ENCODE data around the gene RANGAP1.

DNA sequence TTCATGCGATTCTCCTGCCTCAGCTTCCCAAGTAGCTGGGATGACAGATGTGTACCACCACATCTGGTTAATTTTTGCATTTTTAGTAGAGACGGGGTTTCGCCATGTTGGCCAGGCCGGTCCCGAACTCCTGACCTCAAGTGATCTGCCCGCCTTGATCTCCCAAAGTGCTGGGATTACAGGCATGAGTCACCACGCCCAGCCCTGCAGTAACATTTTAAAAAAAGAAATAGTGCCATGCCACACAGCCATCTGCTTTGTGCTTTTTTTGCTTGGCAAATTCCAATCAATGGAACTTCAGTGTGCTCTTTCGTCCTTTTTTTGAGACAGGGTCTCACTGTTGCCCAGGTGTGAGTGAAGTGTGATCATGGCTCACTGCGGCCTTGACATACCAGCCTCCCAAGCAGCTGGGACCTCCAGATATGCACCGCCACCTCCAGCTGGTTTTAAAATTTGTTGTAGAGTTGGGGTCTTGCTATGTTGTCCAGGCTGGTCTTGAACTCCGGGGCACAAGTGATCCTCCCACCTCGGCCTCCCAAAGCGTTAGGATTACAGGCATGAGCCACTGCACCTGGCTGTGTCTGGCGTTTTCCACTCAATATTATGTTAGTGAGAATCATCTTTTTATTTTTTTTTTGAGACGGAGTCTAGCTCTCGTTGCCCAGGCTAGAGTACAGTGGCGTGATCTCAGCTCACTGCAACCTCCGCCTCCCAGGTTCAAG, 43.4 kb downstream of the RANGAP1 start:
- TF ChIP-seq CTCF (conservative IDR thresholded peaks at IDR 0.05; ENCODE audit: low read depth, low read length) (no peak), SMC3 (IDR thresholded peaks at IDR 0.05; ENCODE audit: low read depth, low read length) (no peak), CEBPB (IDR thresholded peaks at IDR 0.05; ENCODE audit: low read depth, low read length) (no peak), RCOR1 (IDR thresholded peaks at IDR 0.05; ENCODE audit: insufficient replicate concordance, low read length) (no peak), POLR2A (IDR thresholded peaks at IDR 0.05; ENCODE audit: low read depth, low read length) (no peak), NFE2L2 (IDR thresholded peaks at IDR 0.05; ENCODE audit: low read depth, low read length) (no peak), ELK1 (IDR thresholded peaks at IDR 0.05; ENCODE audit: borderline replicate concordance, low read depth, low read length) (no peak), BHLHE40 (IDR thresholded peaks at IDR 0.05; ENCODE audit: low read depth, low read length) (no peak), RAD21 (IDR thresholded peaks at IDR 0.05; ENCODE audit: low read length) (no peak), RFX5 (IDR thresholded peaks at IDR 0.05; ENCODE audit: low read depth, low read length) (no peak), CHD1 (IDR thresholded peaks at IDR 0.05; ENCODE audit: low read depth, low read length) (no peak), MAZ (IDR thresholded peaks at IDR 0.05; ENCODE audit: borderline replicate concordance, low read depth, low read length) (no peak), FOS (IDR thresholded peaks at IDR 0.05; ENCODE audit: low read depth, low read length) (no peak)
- TF ChIP-seq, protein P1, sequence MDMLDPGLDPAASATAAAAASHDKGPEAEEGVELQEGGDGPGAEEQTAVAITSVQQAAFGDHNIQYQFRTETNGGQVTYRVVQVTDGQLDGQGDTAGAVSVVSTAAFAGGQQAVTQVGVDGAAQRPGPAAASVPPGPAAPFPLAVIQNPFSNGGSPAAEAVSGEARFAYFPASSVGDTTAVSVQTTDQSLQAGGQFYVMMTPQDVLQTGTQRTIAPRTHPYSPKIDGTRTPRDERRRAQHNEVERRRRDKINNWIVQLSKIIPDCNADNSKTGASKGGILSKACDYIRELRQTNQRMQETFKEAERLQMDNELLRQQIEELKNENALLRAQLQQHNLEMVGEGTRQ (IDR thresholded peaks at IDR 0.05; ENCODE audit: low read depth, low read length): no peak
